HG03520 (cell line): Measurements from ENCODE around the gene PADI1.

Experiments used
- ATAC-seq: cut with Tn5 transposase; IDR thresholded peaks from one replicate; pipeline ENCODE4 v1.9.1; 2021; ENCODE audit warnings: mild to moderate bottlenecking, moderate library complexity; ENCODE audit not compliant: unreplicated experiment

The PADI1 gene

DNA sequence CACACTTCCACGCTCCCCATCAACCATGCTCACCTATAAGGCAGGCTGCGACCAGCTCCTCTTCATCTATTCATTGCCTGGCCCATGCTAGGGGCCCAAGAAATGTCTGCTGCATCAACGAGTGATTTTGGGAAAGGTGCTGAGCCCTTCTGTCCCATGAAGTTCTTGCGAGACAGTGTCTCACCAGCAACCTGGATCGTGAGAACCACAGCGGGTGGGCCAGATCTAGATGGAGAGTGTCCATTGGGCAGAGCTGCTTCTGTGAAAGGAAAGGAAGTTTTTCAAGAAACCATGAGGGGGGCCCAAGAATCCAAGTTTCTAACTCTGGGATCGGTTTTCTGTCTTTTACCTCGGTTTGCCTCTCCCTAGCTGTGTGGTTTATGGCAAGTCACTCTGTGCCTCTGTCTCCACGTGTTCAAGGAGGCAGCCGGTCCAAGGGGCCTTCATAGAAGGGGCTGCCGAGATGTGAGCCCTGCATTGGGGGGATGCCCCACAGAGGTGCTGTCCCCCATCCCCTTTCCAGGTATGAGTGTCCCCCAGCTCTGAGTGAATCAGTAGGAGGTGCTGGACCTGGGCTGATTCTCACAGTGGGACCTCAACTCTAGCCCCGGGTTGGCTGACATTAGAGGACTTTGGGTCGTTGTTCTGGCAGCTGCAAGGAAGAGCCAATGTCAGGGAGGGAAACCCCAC, 8.3 kb upstream of the PADI1 start:
- no peak for ATAC-seq

DNA sequence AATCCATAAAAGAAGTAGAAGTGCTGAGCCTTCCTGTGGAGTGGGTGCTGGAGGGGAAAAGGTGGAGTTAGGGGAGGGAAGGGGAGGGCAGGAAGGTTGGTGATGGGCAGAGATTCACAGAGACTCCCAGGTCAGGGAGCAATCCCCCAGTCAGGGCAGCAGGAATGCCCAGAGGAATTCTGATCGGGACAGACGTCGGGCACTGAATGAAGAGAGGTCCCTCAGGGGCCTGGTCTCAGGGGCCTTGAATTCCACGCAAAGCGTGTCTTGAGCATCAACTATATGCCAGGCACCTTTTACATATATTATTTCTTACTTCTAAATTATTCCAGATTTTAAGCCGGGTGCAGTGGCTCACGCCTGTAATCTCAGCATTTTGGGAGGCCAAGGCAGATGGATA, 7.2 kb upstream of the PADI1 start:
- ATAC-seq, result no peak

DNA sequence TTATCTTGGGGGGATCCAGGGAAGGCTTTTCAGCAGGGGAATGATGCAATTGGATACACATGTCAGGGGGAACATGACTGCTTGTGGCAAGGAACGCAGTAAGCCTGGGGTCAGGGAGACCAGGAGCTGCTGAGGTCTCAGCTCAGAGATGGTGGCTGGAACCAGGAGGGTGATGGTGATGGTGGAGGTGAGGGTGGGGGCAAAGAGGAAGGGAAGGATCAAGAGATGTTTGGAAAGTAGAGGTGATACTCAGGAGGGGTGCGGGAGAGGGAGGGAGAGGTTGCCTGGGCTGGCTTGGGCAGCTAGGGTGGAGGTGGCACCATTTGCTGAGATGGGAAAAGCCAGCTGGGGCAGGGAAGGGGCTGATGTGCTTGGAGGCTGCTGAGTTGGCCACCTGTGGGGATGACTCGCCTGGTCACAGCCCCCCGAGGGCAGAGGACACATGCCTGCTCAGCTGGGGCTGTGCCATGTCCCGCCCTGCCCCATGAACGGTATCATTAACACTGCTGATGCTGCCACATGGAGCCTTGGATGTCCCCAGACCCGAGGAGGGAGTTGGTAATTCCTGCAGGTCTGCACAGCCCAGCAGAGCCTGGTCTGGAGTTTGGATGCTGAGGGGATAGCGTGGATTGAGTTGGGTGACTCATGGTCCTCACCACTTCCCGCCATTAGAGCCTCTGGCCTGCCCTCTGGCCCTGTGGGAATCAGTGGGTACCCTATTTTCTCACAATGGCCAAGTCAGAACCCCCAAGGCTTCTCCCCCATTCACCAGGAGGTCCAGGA, 6.3 kb upstream of the PADI1 start:
- no peak for ATAC-seq

DNA sequence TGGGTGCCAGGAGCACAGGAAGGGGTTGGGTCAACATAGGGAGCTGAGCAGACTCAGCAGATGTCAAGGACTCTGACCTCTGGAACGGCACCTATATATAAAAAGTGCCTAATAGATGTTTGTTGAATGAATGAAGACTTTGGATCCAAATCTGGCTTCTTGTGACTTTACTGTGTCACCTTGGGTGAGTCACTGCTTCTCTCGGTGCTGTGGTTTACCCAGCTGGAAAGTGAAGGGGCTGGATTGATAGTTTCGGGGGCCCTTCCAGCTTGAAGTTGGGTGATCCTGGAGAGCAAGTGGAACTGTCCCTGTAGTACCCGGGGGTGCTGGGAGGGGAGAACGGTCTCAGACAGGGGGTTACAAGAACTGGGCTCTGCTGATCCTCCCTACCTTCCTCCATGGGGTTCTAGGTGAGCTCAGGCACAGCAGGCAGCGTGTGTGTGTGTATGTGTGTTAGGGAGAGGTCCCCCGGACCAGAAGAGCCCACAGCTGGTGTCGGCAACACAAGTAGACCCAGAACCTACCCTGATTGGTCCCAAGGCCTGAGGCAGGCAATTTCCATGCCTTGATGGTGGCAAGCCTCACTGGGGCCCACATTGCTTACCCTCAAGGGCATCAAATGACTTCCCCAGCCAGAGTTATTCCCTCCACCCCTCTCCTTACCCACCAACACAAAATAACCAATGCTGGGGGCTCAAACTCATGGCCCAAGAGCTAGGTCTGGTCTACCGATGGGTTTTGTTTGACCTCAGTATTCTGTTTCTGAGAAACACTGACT, 5.5 kb upstream of the PADI1 start:
- ATAC-seq, result no peak

DNA sequence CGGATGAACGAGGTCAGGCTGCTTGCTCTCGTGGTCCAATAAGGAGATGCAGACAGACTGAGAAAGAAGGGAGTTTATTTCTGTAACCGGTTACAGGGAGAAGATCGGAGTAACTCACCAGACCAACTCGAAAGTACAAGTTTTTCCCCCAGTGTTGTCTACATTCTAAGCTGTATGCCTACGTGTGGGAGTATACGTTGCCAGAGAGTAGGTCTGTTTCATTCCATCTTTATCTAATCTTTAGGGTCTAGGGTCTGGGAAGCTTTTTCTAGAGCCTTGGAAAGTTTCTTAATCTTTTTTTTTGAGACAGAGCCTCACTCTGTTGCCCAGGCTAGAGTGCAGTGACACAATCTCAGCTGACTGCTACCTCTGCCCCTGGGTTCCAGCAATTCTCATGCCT, 4.7 kb upstream of the PADI1 start:
- no peak for ATAC-seq

DNA sequence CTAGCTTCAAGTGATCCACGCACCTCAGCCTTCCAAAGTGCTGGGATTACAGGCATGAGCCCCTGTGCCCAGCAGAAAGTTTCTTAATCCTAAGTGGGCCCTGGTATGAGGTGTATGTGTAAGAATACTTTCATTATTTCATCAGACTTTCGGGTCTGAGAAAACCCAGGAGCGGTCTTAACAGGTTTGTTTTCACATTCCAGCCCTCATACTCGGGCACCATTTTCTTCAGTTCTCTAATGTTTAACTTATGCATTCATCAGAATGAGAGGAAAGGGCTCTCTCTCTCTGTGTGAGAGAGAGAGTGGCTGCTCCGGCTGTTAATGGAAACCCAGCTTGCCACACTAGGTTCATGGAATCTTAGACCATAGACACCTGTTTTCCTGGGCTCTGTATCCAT, 4.2 kb upstream of the PADI1 start:
- no peak for ATAC-seq

DNA sequence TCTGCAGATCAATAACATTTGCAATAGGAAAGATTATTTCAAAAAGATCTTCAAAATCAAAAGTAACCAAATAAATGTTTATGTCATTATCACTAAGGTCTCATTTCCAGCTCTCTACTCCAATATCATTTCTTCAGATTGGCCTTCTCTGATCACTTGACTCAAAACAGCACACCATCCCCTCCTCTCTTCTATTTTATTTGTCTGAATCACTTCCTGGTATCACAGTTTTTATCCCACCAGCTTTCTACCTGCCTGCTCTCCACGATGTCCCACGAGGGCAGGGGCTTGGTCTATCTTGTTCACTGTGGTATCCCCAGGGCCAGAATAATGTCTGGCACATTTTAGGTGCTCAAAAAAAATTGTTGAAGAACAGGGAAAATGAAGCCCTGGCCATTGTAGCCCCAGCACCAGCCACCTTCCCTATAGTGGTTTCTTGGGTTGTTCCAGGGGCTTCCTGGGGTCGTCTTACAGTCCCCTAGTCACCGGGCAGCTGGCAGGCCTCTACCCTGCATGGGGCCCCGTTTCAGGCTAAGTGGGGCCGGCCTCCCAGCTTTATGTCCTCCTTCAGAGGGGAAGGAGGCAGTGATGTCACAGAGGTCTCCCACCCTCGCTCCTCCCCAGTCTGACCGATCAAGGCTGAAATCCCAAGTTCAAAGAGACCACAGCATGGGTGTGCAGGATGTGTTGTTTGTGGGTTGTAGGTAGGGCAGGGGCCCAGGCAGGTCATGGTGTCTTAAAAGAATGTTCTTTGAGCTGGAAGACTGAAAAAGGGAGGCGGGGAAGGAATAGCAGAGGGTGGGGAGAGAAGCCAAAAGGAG, 3.5 kb upstream of the PADI1 start:
- ATAC-seq, result no peak

DNA sequence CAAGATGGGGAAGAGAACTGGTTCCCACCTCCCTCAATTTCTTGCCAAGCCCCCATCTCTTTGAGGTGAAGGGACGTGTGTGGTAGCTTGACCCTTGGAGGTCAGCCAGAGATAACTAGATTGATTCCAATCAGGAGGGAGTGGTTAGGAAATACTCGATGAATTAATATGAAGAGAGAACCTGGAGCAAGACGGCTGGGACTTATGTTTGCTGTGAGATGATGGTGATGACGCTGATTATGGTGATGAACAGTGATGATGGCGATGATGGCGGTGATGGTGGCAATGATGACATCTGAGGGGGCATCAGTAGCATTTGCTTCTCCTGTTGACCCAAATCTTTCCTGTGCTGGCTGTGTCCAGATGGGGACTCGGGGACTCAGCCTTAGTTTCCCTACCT, 724 bp downstream of the PADI1 start:
- ATAC-seq, result no peak

DNA sequence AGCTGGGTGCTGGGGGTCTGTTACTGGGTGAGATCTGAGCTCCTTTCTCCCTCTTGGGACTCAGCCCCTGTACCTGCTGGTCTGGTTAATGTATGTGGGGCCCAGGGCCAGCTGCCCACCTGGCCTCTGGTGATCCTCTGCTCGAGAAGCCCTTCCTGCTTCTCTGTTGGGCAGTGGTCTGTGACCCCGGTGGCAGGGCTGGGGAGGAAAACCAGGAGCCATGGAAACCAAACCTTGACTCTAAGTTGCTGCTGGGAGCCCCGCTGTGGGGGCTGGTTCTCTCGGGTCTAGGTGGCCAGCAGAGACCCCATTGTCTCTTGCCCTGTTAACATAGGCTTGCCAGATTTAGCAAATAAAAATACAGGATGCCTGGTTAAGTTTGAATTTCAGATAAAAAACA, 1.3 kb downstream of the PADI1 start:
- no peak for ATAC-seq

DNA sequence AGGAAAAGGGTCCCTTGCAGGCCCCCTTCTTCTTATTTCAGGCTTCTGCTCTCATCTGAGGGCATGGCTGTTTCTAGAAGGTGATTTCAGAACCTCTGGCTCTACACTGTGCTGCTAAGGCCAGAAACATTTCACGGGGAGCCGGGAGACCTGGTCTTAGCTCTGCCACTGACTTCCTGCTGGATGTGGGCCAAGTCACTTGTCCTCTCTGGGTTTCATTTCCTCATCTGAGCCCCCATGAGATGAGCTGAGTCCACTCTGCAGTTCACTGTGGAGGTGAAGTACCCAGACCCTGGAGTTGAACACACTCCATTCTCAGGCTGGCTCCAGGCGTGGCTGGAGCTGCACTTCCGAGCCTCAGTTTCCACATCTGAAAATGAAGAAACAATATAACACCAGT, 2.1 kb downstream of the PADI1 start:
- peak; percentile 69 for ATAC-seq

DNA sequence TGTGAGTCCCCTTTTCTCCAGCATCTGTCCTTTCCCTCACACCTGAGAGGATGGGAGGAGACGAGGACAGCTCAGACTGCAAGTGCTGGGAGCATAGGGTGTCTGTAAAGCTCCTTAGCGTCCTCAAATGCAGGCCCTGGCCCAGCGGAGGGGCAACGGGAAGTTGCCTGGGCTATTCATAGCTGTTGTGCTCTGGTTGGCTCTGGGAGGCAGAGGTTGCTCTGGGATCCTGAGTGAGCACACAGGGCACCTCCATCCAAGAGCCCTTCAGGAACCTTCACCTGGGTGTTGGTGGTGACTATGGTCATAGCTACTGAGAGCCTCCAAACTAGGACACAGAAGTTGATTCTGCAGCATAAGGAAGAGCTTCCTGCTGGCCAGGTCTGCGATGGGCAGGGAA, 2.6 kb downstream of the PADI1 start:
- peak; percentile 11 for ATAC-seq

DNA sequence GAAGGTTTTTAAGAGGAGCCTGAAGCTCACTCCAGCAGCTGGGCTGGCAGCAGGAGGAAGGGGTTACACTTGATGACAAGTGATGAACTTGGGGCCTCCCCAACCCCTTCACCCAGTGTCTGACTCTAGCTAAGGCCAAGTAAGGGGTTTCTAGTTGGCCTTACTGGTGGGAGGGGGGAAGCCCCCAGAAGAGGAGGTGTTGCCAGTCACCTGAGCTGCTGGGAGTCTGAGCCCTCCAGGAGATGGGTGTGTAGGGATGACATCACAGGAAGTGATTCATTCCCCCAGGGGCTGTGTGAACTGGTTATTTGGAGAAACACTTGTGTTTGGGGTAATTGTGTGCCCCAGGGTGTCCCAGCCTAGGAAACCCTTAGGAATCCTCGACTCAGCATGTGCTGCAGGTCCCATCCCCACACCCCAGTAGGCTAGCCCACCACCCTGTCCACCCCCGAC, 3.1 kb downstream of the PADI1 start:
- no peak for ATAC-seq

DNA sequence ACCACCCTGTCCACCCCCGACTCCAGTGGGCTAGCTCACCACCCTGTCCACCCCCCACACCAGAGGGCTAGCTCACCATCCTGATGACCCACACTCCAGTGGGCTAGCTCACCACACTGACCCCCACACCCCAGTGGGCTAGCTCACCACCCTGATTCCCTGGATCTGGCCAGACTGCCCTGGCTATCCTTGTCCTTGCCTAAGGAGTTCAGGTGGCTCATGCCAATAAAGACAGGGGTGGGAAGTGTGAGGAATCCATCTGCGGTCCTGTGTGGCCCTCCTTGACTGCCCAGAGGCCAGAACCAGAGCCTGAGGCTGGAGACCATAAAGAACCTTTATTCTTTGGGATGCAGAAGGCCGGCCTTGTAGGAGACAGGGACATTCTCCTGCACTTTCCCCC, 3.6 kb downstream of the PADI1 start:
- no peak for ATAC-seq

DNA sequence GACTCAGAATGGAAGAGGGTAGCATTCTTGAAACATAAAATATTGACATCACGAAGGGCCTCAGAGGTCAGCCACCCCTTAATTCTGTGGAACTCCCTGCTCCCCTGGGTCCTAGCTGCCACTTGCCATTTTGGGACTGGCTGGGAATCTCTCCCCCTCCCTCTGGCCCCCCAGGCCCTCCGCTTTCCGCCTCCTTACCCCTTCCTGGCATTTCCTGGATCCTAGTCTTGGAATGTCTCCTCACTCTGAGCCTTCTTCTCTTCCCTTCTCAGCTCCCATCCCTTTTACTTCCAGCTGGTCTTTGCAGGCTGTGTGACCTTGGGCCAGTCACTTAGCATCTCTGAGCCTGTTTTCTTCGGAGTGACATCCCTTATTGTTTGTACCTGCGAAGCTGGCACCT, 4.5 kb downstream of the PADI1 start:
- no peak for ATAC-seq

DNA sequence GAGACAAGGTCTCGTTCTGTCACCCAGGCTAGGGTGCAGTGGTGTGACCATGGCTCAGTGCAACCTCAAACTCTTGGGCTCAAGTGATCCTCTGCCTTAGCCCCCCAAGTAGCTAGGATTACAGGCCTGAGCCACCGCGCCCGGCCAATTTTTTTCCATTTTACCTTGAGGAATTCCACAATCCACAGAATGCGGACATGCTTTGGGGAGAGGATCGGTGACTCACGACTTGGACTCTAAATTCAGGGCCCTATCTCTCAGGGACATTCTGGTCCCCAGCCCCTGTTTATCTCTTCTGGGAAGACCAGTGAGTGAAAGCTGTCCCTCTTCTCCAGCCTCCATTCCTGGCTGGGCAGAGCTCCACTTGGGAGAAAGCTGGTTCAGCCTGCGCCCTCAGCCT, 5.2 kb downstream of the PADI1 start:
- ATAC-seq, result no peak

DNA sequence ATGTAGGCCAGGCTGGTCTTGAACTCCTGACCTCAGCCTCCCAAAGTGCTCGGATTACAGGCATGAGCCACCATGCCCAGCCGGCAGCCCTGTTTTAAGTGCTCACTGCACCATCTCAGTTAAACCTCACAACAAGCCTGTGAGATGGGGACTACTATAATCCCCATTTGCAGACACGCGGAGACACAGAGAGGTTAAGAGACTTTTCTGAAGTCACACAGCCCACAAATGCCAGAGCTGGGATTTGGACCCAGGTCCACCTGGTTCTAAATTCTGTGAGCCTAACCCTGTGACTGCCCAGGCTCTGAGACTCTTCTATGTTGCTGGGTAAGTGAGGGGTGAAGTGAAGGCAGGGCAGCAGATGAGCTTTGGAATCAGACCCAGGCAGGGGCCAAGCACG, 6.4 kb downstream of the PADI1 start:
- no peak for ATAC-seq

DNA sequence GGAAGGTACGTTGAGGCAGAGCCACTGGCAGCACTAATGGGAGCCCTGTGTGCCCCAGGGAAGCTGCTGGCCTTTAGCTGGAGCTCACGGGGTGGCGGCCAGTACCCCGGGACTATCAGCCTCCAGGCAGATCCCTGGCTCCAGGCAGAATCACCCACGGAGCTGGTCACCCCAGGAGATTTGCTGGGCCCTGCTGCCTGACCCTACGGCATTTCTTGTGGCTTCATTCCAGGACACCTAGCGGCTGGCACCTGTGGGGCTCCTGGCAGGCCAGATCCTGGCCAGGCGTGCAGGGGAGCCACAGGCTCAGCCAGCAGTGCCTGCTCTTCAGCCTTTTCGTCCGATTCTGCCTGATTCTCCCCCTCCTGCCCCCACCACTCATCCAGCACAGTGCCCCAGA, 7.1 kb downstream of the PADI1 start:
- no peak for ATAC-seq

DNA sequence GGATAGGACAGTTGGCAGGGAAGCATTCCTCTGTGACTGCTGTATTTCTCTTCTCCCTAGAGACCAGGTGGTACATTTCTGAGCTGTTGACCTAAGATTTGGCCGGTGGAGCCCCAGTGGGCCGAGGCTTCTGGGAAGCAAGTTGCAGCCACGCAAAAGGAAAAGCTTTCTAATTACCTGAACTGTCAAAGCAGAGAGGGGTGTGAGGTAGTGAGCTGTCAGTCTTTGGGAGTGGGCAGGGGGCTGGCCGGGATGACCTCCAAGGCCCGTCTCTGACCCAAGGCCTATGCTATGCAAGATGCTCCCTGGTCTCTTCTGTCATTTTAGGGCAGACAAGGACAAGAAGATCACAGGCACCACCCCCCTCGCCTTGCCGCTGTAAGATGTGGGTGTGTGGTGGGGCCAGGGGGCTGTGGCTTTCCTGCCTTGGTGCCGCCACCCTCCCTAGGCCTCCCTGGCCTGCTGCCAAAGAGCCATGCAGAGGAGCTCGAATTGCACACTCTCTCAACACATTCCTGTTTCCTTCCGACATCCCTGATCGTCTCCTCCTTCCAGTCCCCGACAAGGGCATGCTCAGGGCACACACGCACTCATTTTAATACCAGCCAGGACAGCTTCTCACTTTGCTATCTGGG, 7.7 kb downstream of the PADI1 start:
- no peak for ATAC-seq

DNA sequence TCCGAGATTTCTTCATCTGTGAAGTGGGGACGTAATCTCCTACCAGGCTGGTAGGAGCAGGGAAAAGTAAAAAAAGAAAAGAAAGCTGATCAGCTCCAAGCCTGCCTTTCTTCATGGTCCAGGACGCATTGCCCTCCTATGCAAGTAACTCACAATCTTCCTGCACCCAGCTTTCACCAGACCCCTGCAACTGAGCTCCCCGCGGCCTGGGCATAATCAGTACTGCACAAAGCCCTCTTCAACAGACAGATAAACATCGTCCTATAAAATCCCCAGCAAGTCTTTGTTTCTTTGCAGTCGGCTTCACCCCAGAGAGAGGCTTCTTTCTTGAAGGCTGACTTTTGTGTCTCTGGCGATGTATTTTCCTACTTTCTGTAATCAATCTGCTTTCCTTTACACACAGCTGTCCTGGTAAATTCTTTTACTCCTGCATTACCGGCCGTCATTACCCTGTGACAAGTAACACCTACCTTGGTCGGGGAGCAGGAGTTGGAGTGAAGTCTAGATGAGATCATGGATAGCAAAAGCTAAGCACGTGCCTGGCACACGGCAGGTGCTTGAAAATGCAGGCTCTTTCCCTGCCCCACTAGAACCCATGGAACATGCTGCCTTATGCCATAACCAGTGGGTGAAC, 8.3 kb downstream of the PADI1 start:
- no peak for ATAC-seq

DNA sequence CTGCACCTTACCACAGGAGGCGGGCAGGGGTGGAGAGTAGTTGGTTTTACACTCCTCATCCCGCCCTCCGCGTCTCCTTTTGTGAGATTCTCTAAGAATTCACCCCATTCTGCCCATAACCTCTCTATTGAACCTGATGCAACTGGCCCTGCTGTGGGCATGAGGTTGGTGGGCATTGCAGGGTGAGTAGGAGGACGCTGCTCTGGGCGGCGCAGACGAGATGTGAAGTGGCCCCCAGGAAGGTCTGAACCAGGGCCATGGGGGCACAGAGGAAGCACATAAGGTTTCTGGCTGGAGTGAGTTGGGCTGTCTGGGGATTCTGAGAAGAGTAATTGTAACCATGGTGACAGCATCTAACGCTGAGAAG, 8.8 kb downstream of the PADI1 start:
- ATAC-seq, result no peak
